HepG2 (cell line): ENCODE results near the gene SPACDR. TPM values are rescaled to one million over a fixed set of nuclear protein-coding genes. Genes with fewer than 3 reads are reported as not detected.

ENCODE experiments used
- FOSL1 ChIP-seq: sonication (generic); formaldehyde crosslinking; IDR thresholded peaks from 2 replicates; pipeline ENCODE4 v1.9.0; 2021; ENCODE audit warnings: missing genetic modification reagents, borderline replicate concordance
- HOXA5 ChIP-seq: sonication (generic); formaldehyde crosslinking; IDR thresholded peaks from 2 replicates; pipeline ENCODE4 v1.4.0; 2020; ENCODE audit warnings: missing genetic modification reagents
- MBNL3 ChIP-seq: fragments of 250-450 bp; sonication (Bioruptor Pico); conservative IDR thresholded peaks from 2 replicates; pipeline ENCODE4 v1.8.0; 2022; ENCODE audit warnings: mild to moderate bottlenecking, inconsistent platforms
- MEIS1 ChIP-seq: sonication (generic); formaldehyde crosslinking; IDR thresholded peaks from 2 replicates; pipeline ENCODE4 v1.9.0; 2021; ENCODE audit warnings: mild to moderate bottlenecking, missing genetic modification reagents, moderate library complexity, borderline replicate concordance
- NR2F2 ChIP-seq: IDR thresholded peaks from 2 replicates; pipeline ENCODE4 v1.6.1; 2012; ENCODE audit warnings: low read depth, inconsistent platforms, borderline replicate concordance
- RXRA ChIP-seq: sonication (generic); formaldehyde crosslinking; IDR thresholded peaks from 2 replicates; pipeline ENCODE4 v1.5.1; 2020; ENCODE audit warnings: missing genetic modification reagents
- ZNF160 ChIP-seq: sonication (generic); formaldehyde crosslinking; IDR thresholded peaks from 2 replicates; pipeline ENCODE4 v1.8.0; 2022; ENCODE audit warnings: mild to moderate bottlenecking, inconsistent platforms, missing genetic modification reagents
- ZNF234 ChIP-seq: sonication (generic); formaldehyde crosslinking; conservative IDR thresholded peaks from 2 replicates; pipeline ENCODE4 v1.5.1; 2020; ENCODE audit warnings: mild to moderate bottlenecking, missing genetic modification reagents
- ZNF451 ChIP-seq: sonication (generic); formaldehyde crosslinking; IDR thresholded peaks from 2 replicates; pipeline ENCODE4 v1.5.0; 2020; ENCODE audit warnings: mild to moderate bottlenecking, missing genetic modification reagents
- ZNF460 ChIP-seq: sonication (generic); formaldehyde crosslinking; IDR thresholded peaks from 2 replicates; pipeline ENCODE4 v1.5.1; 2020; ENCODE audit warnings: missing genetic modification reagents, mild to moderate bottlenecking, borderline replicate concordance
- ZNF746 ChIP-seq: sonication (generic); formaldehyde crosslinking; IDR thresholded peaks from 2 replicates; pipeline ENCODE4 v1.8.0; 2022; ENCODE audit warnings: mild to moderate bottlenecking, missing genetic modification reagents
- polyA plus RNA-seq, 8 experiments: library from polyadenylated mRNA; depleted of rRNA in 3 of 8; stranded (reverse) in 7 of 8; unstranded in 1 of 8; fragments of >200 nt; fragmentation: Illumina TruSeq in 4 of 8; extraction: Trizol in 4 of 8; gene quantifications; 2 replicates each; pipeline versions ENCODE4 v1.2.1 to v1.2.3, GENCODE V29; 2011 to 2016; ENCODE audit warnings: low read depth in 4 of 8, missing spikeins in 1 of 8, mixed read lengths in 1 of 8; ENCODE audit not compliant: insufficient read depth in 1 of 8
- total RNA-seq, 5 experiments: library from RNA; depleted of rRNA; stranded (reverse); fragments of >200 nt; fragmentation: Illumina TruSeq; extraction: Trizol; gene quantifications; 2 replicates each; pipeline ENCODE4 v1.2.3, GENCODE V29; 2016; ENCODE audit warnings: low read depth in 1 of 5
- TF ChIP-seq, protein P1 (sequence below): sonication (generic); formaldehyde crosslinking; IDR thresholded peaks from 2 replicates; pipeline ENCODE4 v1.8.0; 2022; ENCODE audit warnings: mild to moderate bottlenecking, missing genetic modification reagents, borderline replicate concordance
- TF ChIP-seq, protein P2 (sequence below): sonication (generic); formaldehyde crosslinking; IDR thresholded peaks from 2 replicates; pipeline ENCODE4 v1.5.0; 2020; ENCODE audit warnings: mild to moderate bottlenecking, missing genetic modification reagents, borderline replicate concordance
- TF ChIP-seq, protein P3 (sequence below): IDR thresholded peaks from 2 replicates; pipeline ENCODE4 v1.6.1; 2016; ENCODE audit warnings: control low read depth
- TF ChIP-seq, protein P4 (sequence below): IDR thresholded peaks from 2 replicates; pipeline ENCODE4 v1.6.1; 2016; ENCODE audit warnings: missing compliant biosample characterization, missing genetic modification reagents, borderline replicate concordance
- TF ChIP-seq, protein P5 (sequence below): sonication (generic); formaldehyde crosslinking; conservative IDR thresholded peaks from 2 replicates; pipeline ENCODE4 v1.4.0; 2020; ENCODE audit warnings: missing genetic modification reagents

SPACDR gene
- total and polyA plus RNA-seq, 2 of the 13 experiments (the other 11 are each of a cell fraction or from before 2014, with no cell fraction given) = 0.41 TPM; not detected in 1

DNA sequence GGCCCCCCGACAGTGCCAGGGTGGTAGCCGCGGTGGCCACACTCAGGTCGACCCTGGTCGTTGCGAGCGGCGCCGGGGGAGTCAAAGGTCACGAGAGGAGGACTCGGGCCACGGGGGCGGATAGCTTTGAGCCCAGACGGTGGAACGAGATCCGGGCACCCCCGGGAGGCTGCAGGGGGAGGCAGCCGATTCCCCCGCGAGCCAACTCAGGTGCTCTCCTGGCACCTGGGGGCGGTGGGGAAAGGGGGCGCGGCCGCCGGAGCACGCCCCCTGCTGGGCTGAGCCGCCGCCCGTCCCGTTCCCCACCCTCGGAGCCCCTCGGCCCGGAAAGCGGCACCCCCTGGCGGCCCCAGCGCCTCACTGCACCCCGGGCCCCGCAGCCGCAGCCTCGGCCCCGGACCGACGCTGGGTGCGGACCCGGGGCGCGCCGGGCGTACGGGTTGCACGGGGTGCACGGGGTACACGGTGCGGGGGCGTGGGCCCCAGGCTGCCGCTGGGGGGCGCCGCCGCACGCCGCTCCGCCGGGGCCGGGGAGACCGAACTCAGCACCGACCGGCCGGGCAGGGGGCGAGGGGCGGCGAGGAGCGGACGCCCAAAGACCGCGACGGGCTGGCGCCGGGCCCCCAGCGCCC is 19.1 kb upstream of the SPACDR start (continued):
- no peak for TF ChIP-seq HOXA5 (CRISPR knock-in tag)
- TF ChIP-seq, protein P1, sequence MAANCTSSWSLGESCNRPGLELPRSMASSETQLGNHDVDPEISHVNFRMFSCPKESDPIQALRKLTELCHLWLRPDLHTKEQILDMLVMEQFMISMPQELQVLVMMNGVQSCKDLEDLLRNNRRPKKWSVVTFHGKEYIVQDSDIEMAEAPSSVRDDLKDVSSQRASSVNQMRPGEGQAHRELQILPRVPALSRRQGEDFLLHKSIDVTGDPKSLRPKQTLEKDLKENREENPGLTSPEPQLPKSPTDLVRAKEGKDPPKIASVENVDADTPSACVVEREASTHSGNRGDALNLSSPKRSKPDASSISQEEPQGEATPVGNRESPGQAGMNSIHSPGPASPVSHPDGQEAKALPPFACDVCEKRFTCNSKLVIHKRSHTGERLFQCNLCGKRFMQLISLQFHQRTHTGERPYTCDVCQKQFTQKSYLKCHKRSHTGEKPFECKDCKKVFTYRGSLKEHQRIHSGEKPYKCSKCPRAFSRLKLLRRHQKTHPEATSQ (CRISPR knock-in tag) = no peak
- no peak for TF ChIP-seq NR2F2
- TF ChIP-seq, protein P2, sequence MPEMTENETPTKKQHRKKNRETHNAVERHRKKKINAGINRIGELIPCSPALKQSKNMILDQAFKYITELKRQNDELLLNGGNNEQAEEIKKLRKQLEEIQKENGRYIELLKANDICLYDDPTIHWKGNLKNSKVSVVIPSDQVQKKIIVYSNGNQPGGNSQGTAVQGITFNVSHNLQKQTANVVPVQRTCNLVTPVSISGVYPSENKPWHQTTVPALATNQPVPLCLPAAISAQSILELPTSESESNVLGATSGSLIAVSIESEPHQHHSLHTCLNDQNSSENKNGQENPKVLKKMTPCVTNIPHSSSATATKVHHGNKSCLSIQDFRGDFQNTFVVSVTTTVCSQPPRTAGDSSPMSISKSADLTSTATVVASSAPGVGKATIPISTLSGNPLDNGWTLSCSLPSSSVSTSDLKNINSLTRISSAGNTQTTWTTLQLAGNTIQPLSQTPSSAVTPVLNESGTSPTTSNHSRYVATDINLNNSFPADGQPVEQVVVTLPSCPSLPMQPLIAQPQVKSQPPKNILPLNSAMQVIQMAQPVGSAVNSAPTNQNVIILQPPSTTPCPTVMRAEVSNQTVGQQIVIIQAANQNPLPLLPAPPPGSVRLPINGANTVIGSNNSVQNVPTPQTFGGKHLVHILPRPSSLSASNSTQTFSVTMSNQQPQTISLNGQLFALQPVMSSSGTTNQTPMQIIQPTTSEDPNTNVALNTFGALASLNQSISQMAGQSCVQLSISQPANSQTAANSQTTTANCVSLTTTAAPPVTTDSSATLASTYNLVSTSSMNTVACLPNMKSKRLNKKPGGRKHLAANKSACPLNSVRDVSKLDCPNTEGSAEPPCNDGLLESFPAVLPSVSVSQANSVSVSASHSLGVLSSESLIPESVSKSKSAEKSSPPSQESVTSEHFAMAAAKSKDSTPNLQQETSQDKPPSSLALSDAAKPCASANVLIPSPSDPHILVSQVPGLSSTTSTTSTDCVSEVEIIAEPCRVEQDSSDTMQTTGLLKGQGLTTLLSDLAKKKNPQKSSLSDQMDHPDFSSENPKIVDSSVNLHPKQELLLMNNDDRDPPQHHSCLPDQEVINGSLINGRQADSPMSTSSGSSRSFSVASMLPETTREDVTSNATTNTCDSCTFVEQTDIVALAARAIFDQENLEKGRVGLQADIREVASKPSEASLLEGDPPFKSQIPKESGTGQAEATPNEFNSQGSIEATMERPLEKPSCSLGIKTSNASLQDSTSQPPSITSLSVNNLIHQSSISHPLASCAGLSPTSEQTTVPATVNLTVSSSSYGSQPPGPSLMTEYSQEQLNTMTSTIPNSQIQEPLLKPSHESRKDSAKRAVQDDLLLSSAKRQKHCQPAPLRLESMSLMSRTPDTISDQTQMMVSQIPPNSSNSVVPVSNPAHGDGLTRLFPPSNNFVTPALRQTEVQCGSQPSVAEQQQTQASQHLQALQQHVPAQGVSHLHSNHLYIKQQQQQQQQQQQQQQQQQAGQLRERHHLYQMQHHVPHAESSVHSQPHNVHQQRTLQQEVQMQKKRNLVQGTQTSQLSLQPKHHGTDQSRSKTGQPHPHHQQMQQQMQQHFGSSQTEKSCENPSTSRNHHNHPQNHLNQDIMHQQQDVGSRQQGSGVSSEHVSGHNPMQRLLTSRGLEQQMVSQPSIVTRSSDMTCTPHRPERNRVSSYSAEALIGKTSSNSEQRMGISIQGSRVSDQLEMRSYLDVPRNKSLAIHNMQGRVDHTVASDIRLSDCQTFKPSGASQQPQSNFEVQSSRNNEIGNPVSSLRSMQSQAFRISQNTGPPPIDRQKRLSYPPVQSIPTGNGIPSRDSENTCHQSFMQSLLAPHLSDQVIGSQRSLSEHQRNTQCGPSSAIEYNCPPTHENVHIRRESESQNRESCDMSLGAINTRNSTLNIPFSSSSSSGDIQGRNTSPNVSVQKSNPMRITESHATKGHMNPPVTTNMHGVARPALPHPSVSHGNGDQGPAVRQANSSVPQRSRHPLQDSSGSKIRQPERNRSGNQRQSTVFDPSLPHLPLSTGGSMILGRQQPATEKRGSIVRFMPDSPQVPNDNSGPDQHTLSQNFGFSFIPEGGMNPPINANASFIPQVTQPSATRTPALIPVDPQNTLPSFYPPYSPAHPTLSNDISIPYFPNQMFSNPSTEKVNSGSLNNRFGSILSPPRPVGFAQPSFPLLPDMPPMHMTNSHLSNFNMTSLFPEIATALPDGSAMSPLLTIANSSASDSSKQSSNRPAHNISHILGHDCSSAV = no peak
- TF ChIP-seq ZNF234 = no peak
- TF ChIP-seq ZNF451 (CRISPR knock-in tag) = no peak
- TF ChIP-seq FOSL1 (CRISPR knock-in tag) = no peak
- TF ChIP-seq MEIS1 (CRISPR knock-in tag) = no peak; the same call in 1 of the 2 replicates
- TF ChIP-seq MBNL3 (CRISPR knock-in tag) = no peak
- no peak for TF ChIP-seq ZNF746 (CRISPR knock-in tag)
- TF ChIP-seq, protein P3, sequence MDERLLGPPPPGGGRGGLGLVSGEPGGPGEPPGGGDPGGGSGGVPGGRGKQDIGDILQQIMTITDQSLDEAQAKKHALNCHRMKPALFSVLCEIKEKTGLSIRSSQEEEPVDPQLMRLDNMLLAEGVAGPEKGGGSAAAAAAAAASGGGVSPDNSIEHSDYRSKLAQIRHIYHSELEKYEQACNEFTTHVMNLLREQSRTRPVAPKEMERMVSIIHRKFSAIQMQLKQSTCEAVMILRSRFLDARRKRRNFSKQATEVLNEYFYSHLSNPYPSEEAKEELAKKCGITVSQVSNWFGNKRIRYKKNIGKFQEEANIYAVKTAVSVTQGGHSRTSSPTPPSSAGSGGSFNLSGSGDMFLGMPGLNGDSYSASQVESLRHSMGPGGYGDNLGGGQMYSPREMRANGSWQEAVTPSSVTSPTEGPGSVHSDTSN (CRISPR knock-in tag) = no peak
- TF ChIP-seq, protein P4, sequence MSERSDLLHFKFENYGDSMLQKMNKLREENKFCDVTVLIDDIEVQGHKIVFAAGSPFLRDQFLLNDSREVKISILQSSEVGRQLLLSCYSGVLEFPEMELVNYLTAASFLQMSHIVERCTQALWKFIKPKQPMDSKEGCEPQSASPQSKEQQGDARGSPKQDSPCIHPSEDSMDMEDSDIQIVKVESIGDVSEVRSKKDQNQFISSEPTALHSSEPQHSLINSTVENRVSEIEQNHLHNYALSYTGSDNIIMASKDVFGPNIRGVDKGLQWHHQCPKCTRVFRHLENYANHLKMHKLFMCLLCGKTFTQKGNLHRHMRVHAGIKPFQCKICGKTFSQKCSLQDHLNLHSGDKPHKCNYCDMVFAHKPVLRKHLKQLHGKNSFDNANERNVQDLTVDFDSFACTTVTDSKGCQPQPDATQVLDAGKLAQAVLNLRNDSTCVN = no peak
- TF ChIP-seq ZNF460 = no peak
- no peak for TF ChIP-seq ZNF160 (CRISPR knock-in tag)
- TF ChIP-seq, protein P5, sequence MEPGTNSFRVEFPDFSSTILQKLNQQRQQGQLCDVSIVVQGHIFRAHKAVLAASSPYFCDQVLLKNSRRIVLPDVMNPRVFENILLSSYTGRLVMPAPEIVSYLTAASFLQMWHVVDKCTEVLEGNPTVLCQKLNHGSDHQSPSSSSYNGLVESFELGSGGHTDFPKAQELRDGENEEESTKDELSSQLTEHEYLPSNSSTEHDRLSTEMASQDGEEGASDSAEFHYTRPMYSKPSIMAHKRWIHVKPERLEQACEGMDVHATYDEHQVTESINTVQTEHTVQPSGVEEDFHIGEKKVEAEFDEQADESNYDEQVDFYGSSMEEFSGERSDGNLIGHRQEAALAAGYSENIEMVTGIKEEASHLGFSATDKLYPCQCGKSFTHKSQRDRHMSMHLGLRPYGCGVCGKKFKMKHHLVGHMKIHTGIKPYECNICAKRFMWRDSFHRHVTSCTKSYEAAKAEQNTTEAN (CRISPR knock-in tag) = no peak
- peak; percentile 24; the same call in 1 of the 2 replicates for TF ChIP-seq RXRA (CRISPR knock-in tag)
